ENCODE measurements around the gene SMCO2. TPM values are rescaled to one million over a fixed set of nuclear protein-coding genes. Genes with fewer than 3 reads are reported as not detected.

SMCO2 gene
- total and polyA plus RNA-seq, 2 of the 4 experiments (the other 2 are of a cell fraction), result 0.19 TPM; not detected in 1

DNA sequence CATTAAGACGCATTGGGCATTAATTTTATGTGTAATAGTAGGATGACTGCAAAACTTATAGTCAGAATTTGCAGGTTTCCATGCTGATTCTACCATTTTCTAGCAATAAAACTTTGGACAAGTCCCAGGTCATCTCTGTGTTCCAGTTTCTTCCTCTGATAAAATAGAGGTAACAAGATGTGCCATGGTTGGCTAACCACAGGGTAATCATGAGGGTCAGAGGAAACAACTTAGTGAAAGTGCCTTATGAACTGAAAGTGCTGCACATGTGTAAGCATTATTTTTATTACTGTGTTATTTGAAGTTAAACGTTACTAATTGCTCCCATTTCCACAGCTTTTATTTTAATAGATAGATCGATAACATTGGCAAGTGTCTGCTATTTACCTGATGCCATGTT lies 21.1 kb downstream of the SMCO2 start:
- Histone ChIP-seq H4K8ac (ENCODE audit: low read depth in 2 of 2, low read length in 2 of 2) (no peak overlapping the region), H2BK15ac (ENCODE audit: low read depth, low read length) (no peak overlapping the region), H2BK5ac (ENCODE audit: low read depth, low read length, poor library complexity, severe bottlenecking) (no peak overlapping the region), H3K14ac (replicated peaks; ENCODE audit: low read depth, low read length) (no peak overlapping the region), H3K23ac (ENCODE audit: low read depth, low read length) (no peak overlapping the region), H3K4me2 (ENCODE audit: low read depth, low read length) (no peak overlapping the region), H3K18ac (ENCODE audit: low read depth, low read length) (no peak overlapping the region), H2AFZ (replicated peaks; ENCODE audit: low read length, poor library complexity) (no peak overlapping the region), H2BK20ac (ENCODE audit: low read depth, low read length) (no peak overlapping the region), H3K79me1 (ENCODE audit: low read depth in 1 of 2, low read length in 2 of 2) (no peaks in the 10 kb centered on the region), H2AK9ac (replicated peaks; ENCODE audit: low read depth, low read length, poor library complexity) (no peak overlapping the region), H2BK120ac (ENCODE audit: low read depth, low read length) (no peak overlapping the region), H3K4me3 (ENCODE audit: insufficient read depth, low read depth, low read length) (no peak overlapping the region), H3K4ac (ENCODE audit: low read depth, low read length) (no peak overlapping the region), H3K56ac (ENCODE audit: extremely low read depth, insufficient read depth, low read length) (no peak overlapping the region), H3K4me1 (ENCODE audit: control insufficient read depth, insufficient read depth, low read length) (peaks cover 2% of the 10 kb centered on the region; the same call in 1 of the 2 replicates), H3K9ac (ENCODE audit: low read depth, low read length) (no peak overlapping the region), H4K5ac (ENCODE audit: low read depth, low read length) (no peak overlapping the region), H3K9me3 (ENCODE audit: control insufficient read depth, insufficient read depth, low read length) (no peaks in the 10 kb centered on the region), H3K27ac (ENCODE audit: insufficient read depth, low read length) (no peak overlapping the region), H4K20me1 (ENCODE audit: insufficient read depth, low read length) (no peaks in the 10 kb centered on the region), H3K36me3 (ENCODE audit: control insufficient read depth, insufficient read depth, low read length) (no peaks in the 10 kb centered on the region), H2AK5ac (ENCODE audit: low read depth, low read length) (no peak overlapping the region), H3K9me1 (ENCODE audit: insufficient read depth, low read length) (no peaks in the 10 kb centered on the region), H3K27me3 (ENCODE audit: control insufficient read depth, insufficient read depth, low read length) (no peaks in the 10 kb centered on the region), H4K91ac (ENCODE audit: insufficient read depth, low read depth, low read length) (no peak overlapping the region)
- in situ Hi-C loops (cut with MboI; ENCODE audit: low sequenced_read_pairs) (no loop called here), intact Hi-C loops (cut with micrococcal nuclease) (no loop called here), dilution Hi-C loops (cut with HindIII; ENCODE audit: low sequenced_read_pairs, unreplicated experiment) (no loop called here)
- WGBS, 2 experiments (ENCODE audit: extremely low coverage in 2 of 2, insufficient read length in 1 of 2), result 100% methylated on average over 1 of the region's 3 CpGs; no CpG with 5 or more reads in 1 of the 2 experiments
- ChIA-PET POLR2A (ENCODE audit: unreplicated experiment) (no interaction called here), CTCF (no interaction called here)
- BruUV-seq (replicated peaks), result no TSS peak
- ATAC-seq (ENCODE audit: low read depth) (no peak), DNase-seq (no peak)
- TF ChIP-seq FOS (IDR thresholded peaks at IDR 0.05; ENCODE audit: low read depth, low read length) (no peak), MAZ (IDR thresholded peaks at IDR 0.05; ENCODE audit: borderline replicate concordance, low read depth, low read length) (no peak), RAD21 (IDR thresholded peaks at IDR 0.05; ENCODE audit: low read length) (no peak), NFE2L2 (IDR thresholded peaks at IDR 0.05; ENCODE audit: low read depth, low read length) (no peak), BHLHE40 (IDR thresholded peaks at IDR 0.05; ENCODE audit: low read depth, low read length) (no peak), RFX5 (IDR thresholded peaks at IDR 0.05; ENCODE audit: low read depth, low read length) (no peak), MAFK (IDR thresholded peaks at IDR 0.05; ENCODE audit: low read depth, low read length) (no peak), MXI1 (IDR thresholded peaks at IDR 0.05; ENCODE audit: borderline replicate concordance, low read depth, low read length) (no peak), RCOR1 (IDR thresholded peaks at IDR 0.05; ENCODE audit: insufficient replicate concordance, low read length) (no peak), CEBPB (IDR thresholded peaks at IDR 0.05; ENCODE audit: low read depth, low read length) (no peak), POLR2A (IDR thresholded peaks at IDR 0.05; ENCODE audit: low read depth, low read length) (no peak), SMC3 (IDR thresholded peaks at IDR 0.05; ENCODE audit: low read depth, low read length) (no peak), CHD1 (IDR thresholded peaks at IDR 0.05; ENCODE audit: low read depth, low read length) (no peak)
- TF ChIP-seq, protein P1, sequence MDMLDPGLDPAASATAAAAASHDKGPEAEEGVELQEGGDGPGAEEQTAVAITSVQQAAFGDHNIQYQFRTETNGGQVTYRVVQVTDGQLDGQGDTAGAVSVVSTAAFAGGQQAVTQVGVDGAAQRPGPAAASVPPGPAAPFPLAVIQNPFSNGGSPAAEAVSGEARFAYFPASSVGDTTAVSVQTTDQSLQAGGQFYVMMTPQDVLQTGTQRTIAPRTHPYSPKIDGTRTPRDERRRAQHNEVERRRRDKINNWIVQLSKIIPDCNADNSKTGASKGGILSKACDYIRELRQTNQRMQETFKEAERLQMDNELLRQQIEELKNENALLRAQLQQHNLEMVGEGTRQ (IDR thresholded peaks at IDR 0.05; ENCODE audit: low read depth, low read length), result no peak
- TF ChIP-seq, protein P2, sequence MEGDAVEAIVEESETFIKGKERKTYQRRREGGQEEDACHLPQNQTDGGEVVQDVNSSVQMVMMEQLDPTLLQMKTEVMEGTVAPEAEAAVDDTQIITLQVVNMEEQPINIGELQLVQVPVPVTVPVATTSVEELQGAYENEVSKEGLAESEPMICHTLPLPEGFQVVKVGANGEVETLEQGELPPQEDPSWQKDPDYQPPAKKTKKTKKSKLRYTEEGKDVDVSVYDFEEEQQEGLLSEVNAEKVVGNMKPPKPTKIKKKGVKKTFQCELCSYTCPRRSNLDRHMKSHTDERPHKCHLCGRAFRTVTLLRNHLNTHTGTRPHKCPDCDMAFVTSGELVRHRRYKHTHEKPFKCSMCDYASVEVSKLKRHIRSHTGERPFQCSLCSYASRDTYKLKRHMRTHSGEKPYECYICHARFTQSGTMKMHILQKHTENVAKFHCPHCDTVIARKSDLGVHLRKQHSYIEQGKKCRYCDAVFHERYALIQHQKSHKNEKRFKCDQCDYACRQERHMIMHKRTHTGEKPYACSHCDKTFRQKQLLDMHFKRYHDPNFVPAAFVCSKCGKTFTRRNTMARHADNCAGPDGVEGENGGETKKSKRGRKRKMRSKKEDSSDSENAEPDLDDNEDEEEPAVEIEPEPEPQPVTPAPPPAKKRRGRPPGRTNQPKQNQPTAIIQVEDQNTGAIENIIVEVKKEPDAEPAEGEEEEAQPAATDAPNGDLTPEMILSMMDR (conservative IDR thresholded peaks at IDR 0.05; ENCODE audit: low read depth, low read length), result no peak
- TF ChIP-seq, protein P3, sequence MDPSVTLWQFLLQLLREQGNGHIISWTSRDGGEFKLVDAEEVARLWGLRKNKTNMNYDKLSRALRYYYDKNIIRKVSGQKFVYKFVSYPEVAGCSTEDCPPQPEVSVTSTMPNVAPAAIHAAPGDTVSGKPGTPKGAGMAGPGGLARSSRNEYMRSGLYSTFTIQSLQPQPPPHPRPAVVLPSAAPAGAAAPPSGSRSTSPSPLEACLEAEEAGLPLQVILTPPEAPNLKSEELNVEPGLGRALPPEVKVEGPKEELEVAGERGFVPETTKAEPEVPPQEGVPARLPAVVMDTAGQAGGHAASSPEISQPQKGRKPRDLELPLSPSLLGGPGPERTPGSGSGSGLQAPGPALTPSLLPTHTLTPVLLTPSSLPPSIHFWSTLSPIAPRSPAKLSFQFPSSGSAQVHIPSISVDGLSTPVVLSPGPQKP (IDR thresholded peaks at IDR 0.05; ENCODE audit: borderline replicate concordance, low read depth, low read length), result no peak
